Muscle layer of colon (tissue), 2 donors: Measurements from ENCODE around the gene CCN6.
"Not testable (repeated sequence)": the region's sequence is repeated elsewhere in the genome, so short reads cannot be mapped to it uniquely, and the experiment has no call there.

Source experiments
- H3K27ac ChIP-seq: one replicate; pipeline ENCODE4 v1.7.0; 2013; ENCODE audit warnings: low read depth, mild to moderate bottlenecking, low read length, moderate library complexity
- H3K27me3 ChIP-seq, 2 donors: one replicate each; pipeline ENCODE4 v1.7.0; 2013; ENCODE audit warnings: low read length in 2 of 2, mild to moderate bottlenecking in 2 of 2; ENCODE audit not compliant: insufficient read depth in 2 of 2, control insufficient read depth in 1 of 2
- H3K36me3 ChIP-seq: one replicate; pipeline ENCODE4 v1.7.0; 2013; ENCODE audit warnings: mild to moderate bottlenecking, low read length; ENCODE audit not compliant: insufficient read depth
- H3K4me1 ChIP-seq: one replicate; pipeline ENCODE4 v1.7.0; 2013; ENCODE audit warnings: mild to moderate bottlenecking, low read length; ENCODE audit not compliant: insufficient read depth
- H3K4me3 ChIP-seq, 2 donors: one replicate each; pipeline ENCODE4 v1.7.0; 2013; ENCODE audit warnings: low read length in 2 of 2, low read depth in 1 of 2, mild to moderate bottlenecking in 1 of 2, moderate library complexity in 1 of 2
- H3K9ac ChIP-seq: one replicate; pipeline ENCODE4 v1.7.0; 2013; ENCODE audit warnings: low read length
- H3K9me3 ChIP-seq: one replicate; pipeline ENCODE4 v1.7.0; 2013; ENCODE audit warnings: mild to moderate bottlenecking, low read length
- donor health status: abdominal sarcoma.
- donor health status: Adenocarcinoma of cecum.

The CCN6 gene

GRCh38 chr6:112041535-112041934 is 12.4 kb upstream of the CCN6 start:
- Histone ChIP-seq H3K27me3 (no peaks in the 10 kb centered on the region), H3K4me3 (no peak overlapping the region), H3K9ac (no peak overlapping the region), H3K36me3 (no peaks in the 10 kb centered on the region), H3K9me3 (no peaks in the 10 kb centered on the region), H3K4me1 (peaks cover 32% of the 10 kb centered on the region), H3K27ac (no peak overlapping the region)

- Histone ChIP-seq H3K9ac (peak overlapping the region; percentile 68), H3K4me3 (peak overlapping the region; percentile 22 to 91), H3K36me3 (no peaks in the 10 kb centered on the region), H3K4me1 (peaks cover 22% of the 10 kb centered on the region), H3K27me3 (no peaks in the 10 kb centered on the region), H3K9me3 (no peaks in the 10 kb centered on the region), H3K27ac (peak overlapping the region; percentile 54)
These were observed 10.6 kb upstream of the CCN6 start for GRCh38 chr6:112043032-112044007.

- no peak overlapping the region for H3K27ac ChIP-seq
- peak overlapping the region in 1 of 2 donors; percentile 6 for H3K4me3 ChIP-seq
- no peak overlapping the region for H3K9ac ChIP-seq
These were observed 9.7 kb upstream of the CCN6 start for GRCh38 chr6:112044196-112044595.

GRCh38 chr6:112044856-112045255 is 9.0 kb upstream of the CCN6 start:
- H3K4me1 ChIP-seq, result peaks cover 19% of the 10 kb centered on the region
- peak overlapping the region in 1 of 2 donors; percentile 6 for H3K4me3 ChIP-seq
- no peaks in the 10 kb centered on the region for H3K9me3 ChIP-seq
- H3K9ac ChIP-seq, result no peak overlapping the region
- no peaks in the 10 kb centered on the region for H3K36me3 ChIP-seq
- no peak overlapping the region for H3K27ac ChIP-seq
- no peaks in the 10 kb centered on the region for H3K27me3 ChIP-seq

More at GRCh38 chr6:112044196-112044595, 9.7 kb upstream of the CCN6 start:
- H3K4me1 ChIP-seq, result peaks cover 19% of the 10 kb centered on the region
- H3K36me3 ChIP-seq, result no peaks in the 10 kb centered on the region
- H3K27me3 ChIP-seq, result no peaks in the 10 kb centered on the region
- H3K9me3 ChIP-seq, result no peaks in the 10 kb centered on the region

- H3K27ac ChIP-seq, H3K9me3 ChIP-seq, H3K9ac ChIP-seq, H3K27me3 ChIP-seq, H3K36me3 ChIP-seq, H3K4me3 ChIP-seq: not testable (repeated sequence)
- peaks cover 19% of the 10 kb centered on the region for H3K4me1 ChIP-seq
These were observed 6.4 kb upstream of the CCN6 start for GRCh38 chr6:112047523-112047922.

- no peaks in the 10 kb centered on the region for H3K9me3 ChIP-seq
- no peak overlapping the region for H3K4me3 ChIP-seq
- H3K27me3 ChIP-seq, result no peaks in the 10 kb centered on the region
- peaks cover 13% of the 10 kb centered on the region for H3K4me1 ChIP-seq
- H3K36me3 ChIP-seq, result no peaks in the 10 kb centered on the region
- no peak overlapping the region for H3K27ac ChIP-seq
- no peak overlapping the region for H3K9ac ChIP-seq
These were observed 4.7 kb upstream of the CCN6 start for GRCh38 chr6:112049026-112049799.

- H3K9me3 ChIP-seq, result no peaks in the 10 kb centered on the region
- no peak overlapping the region for H3K4me3 ChIP-seq
- H3K4me1 ChIP-seq, result peaks cover 10% of the 10 kb centered on the region
- H3K9ac ChIP-seq, result no peak overlapping the region
- no peaks in the 10 kb centered on the region for H3K27me3 ChIP-seq
- H3K27ac ChIP-seq, result no peak overlapping the region
- H3K36me3 ChIP-seq, result no peaks in the 10 kb centered on the region
These were observed 3.9 kb upstream of the CCN6 start for GRCh38 chr6:112049996-112050395.

- Histone ChIP-seq H3K4me3 (no peak overlapping the region), H3K9me3 (no peaks in the 10 kb centered on the region), H3K27me3 (no peaks in the 10 kb centered on the region), H3K27ac (no peak overlapping the region), H3K9ac (no peak overlapping the region), H3K36me3 (no peaks in the 10 kb centered on the region), H3K4me1 (peaks cover 9% of the 10 kb centered on the region)
These were observed 3.5 kb upstream of the CCN6 start for GRCh38 chr6:112050429-112050828.

- not testable (repeated sequence) for H3K9me3 ChIP-seq, H3K9ac ChIP-seq, H3K36me3 ChIP-seq, H3K27ac ChIP-seq, H3K27me3 ChIP-seq, H3K4me3 ChIP-seq, H3K4me1 ChIP-seq
These were observed 2.6 kb upstream of the CCN6 start for GRCh38 chr6:112051251-112051740.

- no peaks in the 10 kb centered on the region for H3K36me3 ChIP-seq
- H3K4me3 ChIP-seq, result no peak overlapping the region
- H3K9me3 ChIP-seq, result no peaks in the 10 kb centered on the region
- no peaks in the 10 kb centered on the region for H3K27me3 ChIP-seq
- H3K9ac ChIP-seq, result no peak overlapping the region
- no peak overlapping the region for H3K27ac ChIP-seq
- H3K4me1 ChIP-seq, result peaks cover 8% of the 10 kb centered on the region
These were observed 769 bp downstream of the CCN6 start for GRCh38 chr6:112054555-112055190.
